ENCODE data around the gene GALNT18.
A peak's percentile ranks its signal among the peaks of the same experiment; 100 is the strongest.

Gene GALNT18

GRCh38 chr11:11427542-11427941 is 194.3 kb downstream of the GALNT18 start:
- DNase-seq: no peak

GRCh38 chr11:11427140-11427539 is 194.7 kb downstream of the GALNT18 start:
- no peak for DNase-seq

GRCh38 chr11:11426226-11426952 is 195.4 kb downstream of the GALNT18 start:
- DNase-seq: no peak

DNA sequence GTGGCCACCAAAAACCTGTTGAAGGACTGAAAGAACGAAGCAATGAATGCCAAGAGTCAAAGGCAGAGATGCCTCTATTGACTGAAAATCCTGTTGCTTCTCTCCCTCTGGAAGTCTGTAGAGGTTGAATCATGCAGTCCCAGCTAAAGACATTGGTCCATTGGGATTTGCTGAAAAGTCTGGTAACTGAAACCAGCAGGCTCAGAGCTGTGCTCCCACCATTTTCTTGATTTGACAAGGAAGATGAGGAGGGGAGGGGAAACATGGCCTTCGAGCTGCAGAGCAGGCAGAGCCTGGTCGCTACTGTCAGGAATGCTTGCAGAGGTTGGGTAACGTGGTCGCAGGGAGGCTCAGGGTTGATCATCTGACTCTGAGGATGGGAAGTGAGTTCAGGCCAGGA is 196.0 kb downstream of the GALNT18 start:
- no peak for DNase-seq

- DNase-seq: no peak
These were observed 197.1 kb downstream of the GALNT18 start for GRCh38 chr11:11424688-11425087.

GRCh38 chr11:11422411-11423128 is 199.2 kb downstream of the GALNT18 start:
- DNase-seq: no peak

DNA sequence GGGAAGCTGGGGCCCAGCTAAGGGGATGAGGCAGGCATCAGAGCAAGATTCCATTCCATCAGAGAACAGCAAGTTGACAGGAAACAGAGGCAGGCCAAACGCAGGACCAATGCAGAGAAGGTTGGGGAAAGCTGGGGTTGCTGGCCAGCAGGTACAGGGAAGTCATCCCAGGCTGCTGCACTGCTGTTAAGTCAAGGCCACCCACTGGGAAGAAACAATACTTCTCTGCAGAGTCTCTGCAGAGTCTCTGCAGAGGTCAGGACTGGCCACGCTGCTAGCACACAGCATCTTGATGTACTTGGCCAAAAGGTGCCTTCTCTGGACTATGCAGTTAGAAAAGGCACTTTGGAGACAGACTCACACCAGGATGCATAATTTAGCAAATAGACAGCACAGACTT is 200.3 kb downstream of the GALNT18 start:
- DNase-seq: no peak

GRCh38 chr11:11420899-11421285 is 200.9 kb downstream of the GALNT18 start:
- no peak for DNase-seq

- DNase-seq: no peak
These were observed 201.5 kb downstream of the GALNT18 start for GRCh38 chr11:11420191-11420898.

DNA sequence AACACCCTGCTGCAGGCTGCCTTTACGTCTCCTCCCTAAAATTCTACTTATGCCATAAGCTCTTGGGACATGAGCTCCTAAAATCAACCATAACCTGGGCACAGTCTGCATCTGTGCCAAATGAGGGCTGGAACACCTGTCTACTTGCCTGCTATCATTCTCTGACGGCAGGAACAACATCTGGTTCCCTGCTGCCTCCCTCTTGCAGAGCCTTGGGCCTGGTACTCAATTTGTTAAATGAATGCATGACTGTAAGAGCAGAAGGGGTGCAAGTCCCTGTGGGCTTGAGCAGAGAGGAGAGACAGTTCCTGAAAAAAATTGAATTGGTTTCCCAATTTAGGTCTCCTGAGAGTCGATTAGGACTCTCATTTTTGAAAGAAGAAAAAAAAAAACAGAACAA is 202.1 kb downstream of the GALNT18 start:
- no peak for DNase-seq

DNA sequence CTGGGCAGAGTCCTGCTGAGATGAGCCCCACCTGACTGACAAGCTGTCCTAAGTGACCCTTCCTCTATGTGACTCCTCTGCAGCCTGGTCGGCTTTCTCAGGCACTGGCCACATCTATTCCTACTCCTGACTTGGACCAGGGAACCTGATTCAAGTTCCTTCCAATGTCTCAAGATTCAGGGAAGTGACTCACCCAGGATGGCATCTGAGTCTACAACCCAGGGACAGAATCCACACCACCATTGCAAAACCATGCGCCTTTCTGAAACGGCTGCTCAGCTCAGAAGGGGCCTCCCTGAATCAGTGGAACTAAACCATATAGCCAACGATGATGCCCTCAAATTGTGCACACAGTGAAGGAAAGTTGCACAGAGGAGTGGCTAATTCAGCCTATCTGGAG is 204.9 kb downstream of the GALNT18 start:
- DNase-seq: peak; percentile 53 to 55

DNA sequence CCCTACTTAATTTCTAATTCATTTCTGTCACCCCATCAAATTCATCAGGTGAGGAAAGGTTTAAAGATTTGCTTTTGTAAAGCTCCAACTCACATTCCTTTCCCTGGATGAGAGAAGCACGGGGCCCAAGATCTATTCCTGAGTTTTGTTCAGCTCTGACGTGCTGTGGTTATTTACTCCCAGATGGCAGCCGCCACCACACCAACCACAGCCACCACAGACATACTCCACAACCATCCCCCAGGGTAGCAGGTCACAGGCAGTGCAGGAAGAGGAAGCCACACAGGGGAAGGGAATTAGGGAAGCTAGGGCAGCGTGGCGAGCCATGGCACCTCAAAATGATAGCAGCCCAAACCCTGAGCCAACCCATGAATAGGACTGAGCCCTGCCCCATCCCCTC is 205.3 kb downstream of the GALNT18 start:
- DNase-seq: peak; percentile 60 to 70

DNA sequence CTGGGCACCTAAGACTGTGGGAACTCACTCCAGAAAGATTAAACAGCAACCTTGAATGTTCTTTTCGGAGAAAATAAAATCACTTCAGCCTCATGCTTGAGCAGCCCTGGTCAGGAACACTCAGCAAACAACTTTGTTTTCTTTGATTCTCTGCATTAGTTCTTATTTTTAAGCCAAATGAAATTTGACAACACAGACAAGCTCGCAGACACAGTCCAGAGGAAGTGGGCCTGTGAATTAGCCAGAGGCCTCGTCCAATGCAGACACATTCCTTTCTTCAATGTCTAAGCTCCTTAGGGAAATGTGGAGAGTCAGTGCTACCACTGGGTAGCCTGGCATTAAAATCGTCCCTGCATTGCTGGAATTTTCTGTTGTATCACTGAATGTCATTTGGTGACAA is 205.9 kb downstream of the GALNT18 start:
- DNase-seq: no peak

DNA sequence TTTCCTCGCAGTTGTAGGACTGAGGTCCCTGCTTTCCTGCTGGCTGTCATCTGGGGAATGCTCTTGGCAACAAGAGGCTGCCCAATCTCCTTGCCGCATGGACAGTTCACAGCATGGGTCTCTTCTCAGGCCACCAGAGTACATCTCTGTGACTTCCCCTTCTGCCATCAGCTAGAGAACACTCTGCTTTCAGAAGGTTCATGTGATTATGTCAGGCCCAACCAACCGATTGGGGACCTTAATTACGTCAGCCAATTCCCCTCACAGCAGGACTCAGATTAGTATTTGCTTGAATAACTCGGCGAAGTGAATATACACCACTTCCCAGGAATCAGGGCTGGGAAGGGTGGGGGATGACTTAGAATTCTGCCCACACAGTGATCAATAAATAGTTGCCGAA is 206.8 kb downstream of the GALNT18 start:
- no peak for DNase-seq

DNA sequence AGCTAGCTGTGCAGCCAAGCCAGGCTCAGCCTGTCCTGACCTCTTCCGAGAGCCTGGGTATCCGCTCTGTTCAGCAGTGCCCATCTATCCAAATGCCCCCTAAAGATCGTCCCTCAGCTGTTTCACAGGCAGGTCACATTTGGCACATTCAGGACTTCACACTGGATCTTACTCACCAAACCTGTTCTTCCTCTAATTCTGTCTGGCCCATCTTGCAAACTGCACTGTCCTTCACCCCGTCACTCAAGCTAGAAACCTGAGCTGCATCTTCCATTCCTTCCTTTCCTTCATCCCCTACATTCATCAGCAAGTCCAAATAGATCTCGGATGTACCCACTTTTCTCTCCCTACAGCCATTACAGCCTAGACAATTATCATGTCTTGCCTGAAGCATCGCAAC is 208.0 kb downstream of the GALNT18 start:
- no peak for DNase-seq

DNA sequence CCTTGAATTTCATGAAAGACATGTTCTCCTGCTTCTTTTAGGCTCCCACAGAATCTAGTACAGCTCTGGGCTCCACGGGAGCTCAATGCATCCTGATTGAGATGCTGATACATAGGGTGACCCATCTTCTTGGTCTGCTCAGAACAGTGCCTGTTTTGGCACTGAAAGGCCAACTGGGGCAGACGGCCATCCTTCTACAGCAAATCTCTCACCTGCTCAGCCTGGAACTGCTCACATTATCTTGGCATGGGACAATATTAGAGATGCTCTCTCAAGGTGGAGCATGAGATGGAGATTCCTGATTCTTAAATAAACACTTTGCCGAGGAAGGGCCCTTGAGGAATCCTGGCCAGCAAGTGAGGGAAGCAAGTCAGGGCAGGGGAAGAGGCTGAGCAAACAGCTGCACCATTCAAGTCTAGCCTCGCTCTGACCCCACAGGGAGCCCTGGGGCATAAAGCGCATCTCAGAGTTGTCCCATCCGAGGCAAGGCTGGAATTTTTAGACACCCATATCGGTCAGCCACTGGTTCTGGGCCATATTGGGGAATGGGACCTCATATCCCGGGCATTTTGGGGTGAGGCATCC is 210.3 kb downstream of the GALNT18 start:
- no peak for DNase-seq

- DNase-seq: no peak
These were observed 211.9 kb downstream of the GALNT18 start for GRCh38 chr11:11409901-11410300.

DNA sequence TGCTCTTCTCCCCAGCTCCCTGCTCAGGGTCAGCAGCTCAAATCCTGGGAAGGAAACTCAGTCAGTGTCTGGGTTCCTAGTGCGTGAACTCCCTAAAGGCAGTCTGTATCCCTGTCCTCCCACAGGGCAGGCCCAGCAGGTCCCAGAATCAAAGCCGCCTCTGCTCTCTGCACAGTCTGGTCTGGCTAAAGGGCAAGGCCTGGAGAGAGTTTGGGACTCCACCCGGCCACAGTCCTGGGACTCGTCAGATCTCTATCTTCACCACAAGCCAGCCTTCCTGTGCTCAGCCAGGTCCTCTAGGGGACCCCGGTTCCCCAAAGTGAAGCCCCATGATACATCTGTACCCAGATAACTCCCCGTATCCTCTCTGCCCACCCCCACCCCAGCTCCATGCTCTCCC is 212.6 kb downstream of the GALNT18 start:
- no peak for DNase-seq

GRCh38 chr11:11408436-11409221 is 213.2 kb downstream of the GALNT18 start:
- no peak for DNase-seq

GRCh38 chr11:11407763-11408084 is 214.1 kb downstream of the GALNT18 start:
- DNase-seq: no peak

DNA sequence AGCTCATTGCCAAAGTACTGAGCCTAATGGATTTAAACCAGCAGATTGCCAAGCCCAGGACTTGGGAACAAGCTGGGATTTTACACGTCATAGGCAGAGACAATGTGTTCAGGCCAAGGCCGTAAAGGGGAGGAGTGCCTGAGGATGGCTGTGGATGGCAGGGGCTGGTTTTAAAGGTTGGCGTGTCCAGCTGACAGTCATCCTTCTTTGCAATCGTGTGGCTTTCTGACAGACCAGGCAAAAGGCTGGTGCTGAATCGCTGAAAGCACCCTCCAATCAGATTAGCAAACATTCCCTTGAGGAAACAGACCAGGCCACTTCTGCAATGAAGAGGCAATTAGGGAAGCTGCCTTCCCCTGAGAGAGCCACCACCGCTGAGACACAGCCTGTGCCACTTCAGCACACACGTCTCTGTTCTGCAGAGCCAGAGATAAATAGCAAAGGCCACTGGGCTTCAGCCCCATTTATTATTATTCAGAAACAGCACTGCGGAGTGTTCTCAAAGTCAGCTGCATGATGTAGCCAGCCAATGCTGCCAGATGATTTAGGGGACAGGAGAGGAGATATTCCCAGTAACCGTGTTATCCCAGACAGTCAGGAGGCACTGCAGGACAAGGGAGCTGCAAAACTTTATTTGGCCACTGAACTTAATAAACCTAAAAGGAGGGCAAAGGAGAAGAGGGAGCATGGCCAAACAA is 214.6 kb downstream of the GALNT18 start:
- peak; percentile 65 to 71 for DNase-seq

DNA sequence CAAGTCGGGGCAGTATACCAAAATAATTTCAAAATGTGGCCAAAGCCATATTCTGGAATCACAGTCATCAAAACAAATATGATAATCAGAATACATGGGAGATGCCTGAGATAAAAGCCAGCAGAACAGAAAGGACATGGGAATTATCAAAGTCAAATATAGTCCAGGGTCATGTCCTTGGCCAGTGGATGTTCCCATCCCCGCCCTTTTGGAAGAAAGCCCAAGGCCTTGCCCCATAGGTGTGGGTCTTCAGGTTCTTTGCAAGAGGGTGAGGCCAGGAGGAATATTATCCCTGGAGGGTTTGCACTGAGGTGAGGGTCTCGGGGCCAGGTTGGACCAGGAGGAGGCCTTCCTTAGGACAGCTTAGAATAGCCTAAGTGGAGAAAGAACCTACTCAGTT is 215.2 kb downstream of the GALNT18 start:
- no peak for DNase-seq

All from inflammatory macrophage (primary cell).